Neural cell (in vitro differentiated cells): ENCODE data around the gene ITPR2.

ENCODE experiments used
- CTCF ChIP-seq: fragments of 450-650 bp; IDR thresholded peaks from 2 replicates; pipeline ENCODE4 v1.5.1; 2014; ENCODE audit warnings: antibody characterized with exemption, mild to moderate bottlenecking, moderate library complexity; ENCODE audit not compliant: poor library complexity, severe bottlenecking
- EP300 ChIP-seq: fragments of 450-650 bp; conservative IDR thresholded peaks from 2 replicates; pipeline ENCODE4 v1.6.1; 2014; ENCODE audit warnings: antibody characterized with exemption, mild to moderate bottlenecking, moderate library complexity; ENCODE audit not compliant: poor library complexity, severe bottlenecking
- EZH2 ChIP-seq: fragments of 200-600, 300-800 bp; shearing (Covaris generic), sonication (generic); IDR thresholded peaks from 2 replicates; pipeline ENCODE4 v1.6.1; 2014; ENCODE audit warnings: antibody characterized with exemption, low read length, borderline replicate concordance, mild to moderate bottlenecking; ENCODE audit not compliant: insufficient read depth, poor library complexity, severe bottlenecking
- MXI1 ChIP-seq: fragments of 450-650 bp; conservative IDR thresholded peaks from 2 replicates; pipeline ENCODE4 v1.6.1; 2014; ENCODE audit warnings: antibody characterized with exemption, mild to moderate bottlenecking; ENCODE audit not compliant: poor library complexity, severe bottlenecking
- POLR2AphosphoS5 ChIP-seq: IDR thresholded peaks from 2 replicates; pipeline ENCODE4 v1.6.1; 2012
- RAD21 ChIP-seq: fragments of 450-650 bp; conservative IDR thresholded peaks from 2 replicates; pipeline ENCODE4 v1.6.1; 2014; ENCODE audit warnings: antibody characterized with exemption, mild to moderate bottlenecking, moderate library complexity
- REST ChIP-seq: IDR thresholded peaks from 2 replicates; pipeline ENCODE4 v1.6.1; 2012; ENCODE audit warnings: borderline replicate concordance
- SMC3 ChIP-seq: fragments of 450-650 bp; conservative IDR thresholded peaks from 2 replicates; pipeline ENCODE4 v1.6.1; 2014; ENCODE audit warnings: antibody characterized with exemption, mild to moderate bottlenecking, moderate library complexity; ENCODE audit not compliant: poor library complexity
- TAF1 ChIP-seq: IDR thresholded peaks from 2 replicates; pipeline ENCODE4 v1.6.1; 2012; ENCODE audit warnings: low read depth

DNA sequence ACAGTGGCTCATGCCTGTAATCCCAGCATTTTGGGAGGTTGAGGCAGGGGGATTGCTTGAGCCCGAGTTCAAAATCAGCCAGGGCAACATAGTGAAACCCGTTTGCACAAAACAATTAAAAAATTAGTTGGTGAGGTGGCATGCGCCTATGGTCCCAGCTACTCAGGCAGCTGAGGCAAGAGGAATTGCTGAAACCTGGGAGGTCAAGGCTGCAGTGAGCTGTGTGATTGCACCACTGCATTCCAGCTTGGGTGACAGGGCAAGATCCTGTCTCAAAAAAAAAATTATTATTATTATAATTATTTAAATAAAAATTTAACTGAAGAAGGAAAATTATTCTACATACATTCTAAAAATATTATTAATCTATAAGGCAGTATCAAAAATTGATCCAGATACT is 164.1 kb downstream of the ITPR2 start:
- TF ChIP-seq CTCF = no peak
- TF ChIP-seq EZH2 = no peak
- no peak for TF ChIP-seq RAD21
- TF ChIP-seq MXI1 = no peak
- TF ChIP-seq EP300 = no peak
- TF ChIP-seq POLR2AphosphoS5 = no peak
- no peak for TF ChIP-seq REST
- TF ChIP-seq TAF1 = no peak
- no peak for TF ChIP-seq SMC3
